GM12892 (cell line): ENCODE measurements around the gene NAV3.

ENCODE experiments used
- POLR2A ChIP-seq: IDR thresholded peaks from 2 replicates; pipeline ENCODE4 v1.6.1; 2011; ENCODE audit warnings: low read depth, low read length, control low read depth
- POLR2AphosphoS5 ChIP-seq: IDR thresholded peaks from 2 replicates; pipeline ENCODE4 v1.6.1; 2011; ENCODE audit warnings: low read depth, low read length, control low read depth

- TF ChIP-seq POLR2AphosphoS5 (no peak), POLR2A (no peak)
Measured at GRCh38 chr12:77947330-77947729, 116.6 kb downstream of the NAV3 start.
